Osteocyte (in vitro differentiated cells): ENCODE measurements around the gene HLA-G. TPM values are rescaled to one million over a fixed set of nuclear protein-coding genes. Genes with fewer than 3 reads are reported as not detected.
"Not testable (repeated sequence)": the region's sequence is repeated elsewhere in the genome, so short reads cannot be mapped to it uniquely, and the experiment has no call there.

ENCODE experiments used
- DNase-seq: peaks from one replicate; pipeline ENCODE4 v3.0.0; 2021; ENCODE audit warnings: mixed read lengths; ENCODE audit not compliant: unreplicated experiment; ENCODE audit errors: extremely low spot score
- H3K27ac Mint-ChIP-seq: one replicate; pipeline ENCODE4 v1.8.0; 2021; ENCODE audit warnings: mild to moderate bottlenecking, mixed read lengths; ENCODE audit not compliant: unreplicated experiment
- H3K27me3 Mint-ChIP-seq: one replicate; pipeline ENCODE4 v1.8.0; 2021; ENCODE audit warnings: mixed read lengths; ENCODE audit not compliant: unreplicated experiment
- H3K36me3 Mint-ChIP-seq: one replicate; pipeline ENCODE4 v1.8.0; 2021; ENCODE audit warnings: mixed read lengths; ENCODE audit not compliant: unreplicated experiment
- H3K4me1 Mint-ChIP-seq: one replicate; pipeline ENCODE4 v1.8.0; 2021; ENCODE audit warnings: mixed read lengths; ENCODE audit not compliant: unreplicated experiment
- H3K4me3 Mint-ChIP-seq: one replicate; pipeline ENCODE4 v1.8.0; 2021; ENCODE audit warnings: mild to moderate bottlenecking, moderate library complexity, mixed read lengths; ENCODE audit not compliant: unreplicated experiment
- H3K9me3 Mint-ChIP-seq: one replicate; pipeline ENCODE4 v1.8.0; 2021; ENCODE audit warnings: mixed read lengths; ENCODE audit not compliant: unreplicated experiment
- long read RNA-seq: library from polyadenylated mRNA; unstranded; transcript quantifications from one replicate; pipeline ENCODE4 v2.0.0, GENCODE V29; 2021
- total RNA-seq: library from RNA; stranded (reverse); gene quantifications from 2 replicates; pipeline ENCODE4 v1.2.1, GENCODE V29; 2021
- TF ChIP-seq, protein P1 (sequence below): fragments of 200-600 bp; sonication (generic); IDR thresholded peaks from 2 replicates; pipeline ENCODE4 v1.5.0; 2021; ENCODE audit warnings: antibody characterized with exemption, mild to moderate bottlenecking, moderate library complexity

HLA-G gene
- total RNA-seq = 0.32 and 0.68 TPM in 2 replicates
- long read RNA-seq = 0 reads

DNA sequence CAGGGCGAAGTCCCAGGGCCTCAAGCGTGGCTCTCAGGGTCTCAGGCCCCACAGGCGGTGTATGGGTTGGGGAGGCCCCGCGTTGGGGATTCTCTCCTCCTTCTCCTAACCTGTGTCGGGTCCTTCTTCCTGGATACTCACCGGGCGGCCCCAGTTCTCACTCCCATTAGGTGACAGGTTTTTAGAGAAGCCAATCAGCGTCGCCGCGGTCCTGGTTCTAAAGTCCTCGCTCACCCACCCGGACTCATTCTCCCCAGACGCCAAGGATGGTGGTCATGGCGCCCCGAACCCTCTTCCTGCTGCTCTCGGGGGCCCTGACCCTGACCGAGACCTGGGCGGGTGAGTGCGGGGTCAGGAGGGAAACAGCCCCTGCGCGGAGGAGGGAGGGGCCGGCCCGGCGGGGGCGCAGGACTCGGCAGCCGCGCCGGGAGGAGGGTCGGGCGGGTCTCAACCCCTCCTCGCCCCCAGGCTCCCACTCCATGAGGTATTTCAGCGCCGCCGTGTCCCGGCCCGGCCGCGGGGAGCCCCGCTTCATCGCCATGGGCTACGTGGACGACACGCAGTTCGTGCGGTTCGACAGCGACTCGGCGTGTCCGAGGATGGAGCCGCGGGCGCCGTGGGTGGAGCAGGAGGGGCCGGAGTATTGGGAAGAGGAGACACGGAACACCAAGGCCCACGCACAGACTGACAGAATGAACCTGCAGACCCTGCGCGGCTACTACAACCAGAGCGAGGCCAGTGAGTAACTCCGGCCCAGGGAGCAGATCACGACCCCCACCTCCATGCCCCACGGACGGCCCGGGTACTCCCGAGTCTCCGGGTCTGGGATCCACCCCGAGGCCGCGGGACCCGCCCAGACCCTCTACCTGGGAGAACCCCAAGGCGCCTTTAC lies at the start of gene HLA-G:
HLA-G (plus strand) TSS at position 247 of the 892 bp plus-strand sequence; CDS start at position 267, 20 bp downstream.
- peaks cover 73% of the 10 kb centered on the region for H3K27me3 Mint-ChIP-seq
- H3K4me1 Mint-ChIP-seq = no peaks in the 10 kb centered on the region
- no peak within 1 kb of the TSS for H3K27ac Mint-ChIP-seq
- no peaks in the 10 kb centered on the region for H3K36me3 Mint-ChIP-seq
- DNase-seq = no peak
- TF ChIP-seq, protein P1, sequence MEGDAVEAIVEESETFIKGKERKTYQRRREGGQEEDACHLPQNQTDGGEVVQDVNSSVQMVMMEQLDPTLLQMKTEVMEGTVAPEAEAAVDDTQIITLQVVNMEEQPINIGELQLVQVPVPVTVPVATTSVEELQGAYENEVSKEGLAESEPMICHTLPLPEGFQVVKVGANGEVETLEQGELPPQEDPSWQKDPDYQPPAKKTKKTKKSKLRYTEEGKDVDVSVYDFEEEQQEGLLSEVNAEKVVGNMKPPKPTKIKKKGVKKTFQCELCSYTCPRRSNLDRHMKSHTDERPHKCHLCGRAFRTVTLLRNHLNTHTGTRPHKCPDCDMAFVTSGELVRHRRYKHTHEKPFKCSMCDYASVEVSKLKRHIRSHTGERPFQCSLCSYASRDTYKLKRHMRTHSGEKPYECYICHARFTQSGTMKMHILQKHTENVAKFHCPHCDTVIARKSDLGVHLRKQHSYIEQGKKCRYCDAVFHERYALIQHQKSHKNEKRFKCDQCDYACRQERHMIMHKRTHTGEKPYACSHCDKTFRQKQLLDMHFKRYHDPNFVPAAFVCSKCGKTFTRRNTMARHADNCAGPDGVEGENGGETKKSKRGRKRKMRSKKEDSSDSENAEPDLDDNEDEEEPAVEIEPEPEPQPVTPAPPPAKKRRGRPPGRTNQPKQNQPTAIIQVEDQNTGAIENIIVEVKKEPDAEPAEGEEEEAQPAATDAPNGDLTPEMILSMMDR = no peak
- no peak within 1 kb of the TSS for H3K4me3 Mint-ChIP-seq
- no peaks in the 10 kb centered on the region for H3K9me3 Mint-ChIP-seq

DNA sequence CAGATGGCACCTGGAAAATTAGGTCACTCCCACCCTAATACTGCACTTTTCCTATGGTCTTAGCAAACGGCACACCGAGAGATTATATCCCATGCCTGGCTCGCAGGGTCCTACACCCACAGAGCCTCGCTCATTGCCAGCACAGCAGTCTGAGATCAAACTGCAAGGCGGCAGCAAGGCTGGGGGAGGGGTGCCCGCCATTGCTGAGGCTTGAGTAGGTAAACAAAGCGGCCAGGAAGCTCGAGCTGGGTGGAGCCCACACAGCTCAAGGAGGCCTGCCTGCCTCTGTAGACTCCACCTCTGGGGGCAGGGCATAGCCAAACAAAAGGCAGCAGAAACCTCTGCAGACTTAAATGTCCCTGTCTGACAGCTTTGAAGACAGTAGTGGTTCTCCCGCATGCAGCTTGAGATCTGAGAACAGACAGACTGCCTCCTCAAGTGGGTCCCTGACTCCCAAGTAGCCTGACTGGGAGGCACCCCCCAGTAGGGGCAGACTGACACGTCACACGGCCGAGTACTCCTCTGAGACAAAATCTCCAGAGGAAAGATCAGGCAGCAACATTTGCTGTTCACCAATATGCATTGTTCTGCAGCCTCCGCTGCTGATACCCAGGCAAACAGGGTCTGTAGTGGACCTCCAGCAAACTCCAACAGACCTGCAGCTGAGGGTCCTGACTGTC lies 47.5 kb upstream of the HLA-G start:
- not testable (repeated sequence) for H3K36me3 Mint-ChIP-seq, H3K4me3 Mint-ChIP-seq, H3K27ac Mint-ChIP-seq, H3K4me1 Mint-ChIP-seq, H3K9me3 Mint-ChIP-seq
- peak; percentile 73 for DNase-seq
- peaks cover 38% of the 10 kb centered on the region for H3K27me3 Mint-ChIP-seq

DNA sequence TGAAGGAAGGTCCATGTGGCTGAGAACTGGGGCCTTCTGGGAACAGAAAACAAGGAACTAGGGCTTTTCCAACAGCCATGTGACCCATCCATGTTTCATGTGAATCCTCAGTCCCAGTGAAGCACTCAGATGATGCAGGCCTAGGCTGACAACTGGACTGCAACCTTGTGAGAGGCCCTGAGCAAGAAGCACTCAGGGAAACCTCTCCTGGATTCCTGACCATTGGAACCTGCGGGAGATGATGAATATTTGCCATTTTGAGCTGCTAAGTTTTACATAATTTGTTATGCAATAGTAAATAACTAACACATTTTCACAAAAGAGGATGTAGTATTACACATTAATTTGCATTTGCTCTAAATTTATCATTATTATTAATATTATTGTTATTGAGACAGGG lies 38.4 kb upstream of the HLA-G start:
- no peak for DNase-seq
- TF ChIP-seq, protein P1 = no peak
- Mint-ChIP-seq H3K27ac (no peak overlapping the region), H3K36me3 (no peaks in the 10 kb centered on the region), H3K4me3 (no peak overlapping the region), H3K27me3 (peaks cover 57% of the 10 kb centered on the region), H3K4me1 (peaks cover 7% of the 10 kb centered on the region), H3K9me3 (no peaks in the 10 kb centered on the region)

DNA sequence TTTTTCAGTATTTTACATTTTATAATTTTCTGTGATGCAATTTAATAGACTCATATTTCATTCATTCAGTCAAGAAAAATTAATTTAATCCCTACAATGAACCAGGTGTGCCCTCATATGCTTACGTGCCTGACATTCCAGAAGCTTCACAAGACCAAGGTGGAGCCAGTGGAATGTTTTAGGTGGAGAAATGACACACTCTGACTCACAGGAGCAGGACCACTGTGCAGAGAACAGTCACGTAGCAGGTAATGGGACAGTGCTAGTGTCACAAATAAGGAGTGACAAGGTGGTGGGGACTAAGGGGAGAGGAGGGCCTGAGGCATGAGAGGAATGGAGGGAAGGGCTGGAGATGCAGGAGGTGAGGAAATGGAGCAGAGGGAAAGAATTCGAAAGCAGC lies 37.0 kb upstream of the HLA-G start:
- H3K4me3 Mint-ChIP-seq = no peak overlapping the region
- no peaks in the 10 kb centered on the region for H3K36me3 Mint-ChIP-seq
- H3K27ac Mint-ChIP-seq = no peak overlapping the region
- H3K27me3 Mint-ChIP-seq = peaks cover 61% of the 10 kb centered on the region
- H3K4me1 Mint-ChIP-seq = peaks cover 7% of the 10 kb centered on the region
- DNase-seq = no peak
- TF ChIP-seq, protein P1 = no peak
- no peaks in the 10 kb centered on the region for H3K9me3 Mint-ChIP-seq

DNA sequence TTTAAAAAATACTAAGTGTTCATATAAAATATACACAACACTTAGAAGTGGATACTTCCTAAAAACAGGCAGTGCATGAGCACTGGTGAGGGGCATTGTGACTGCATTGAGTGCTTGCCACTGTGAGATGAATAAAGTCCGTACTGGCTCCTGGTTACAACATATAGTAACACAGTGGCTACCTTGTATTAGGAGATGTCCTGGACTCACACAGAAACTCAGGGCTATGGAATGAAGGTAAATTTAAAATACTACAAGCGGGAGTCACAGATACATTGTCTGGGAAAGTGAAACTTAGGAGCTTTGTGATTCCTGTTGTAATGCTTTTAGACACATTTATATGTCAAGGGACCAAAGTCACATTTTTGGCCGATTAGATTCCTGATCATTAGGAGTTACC lies 36.5 kb upstream of the HLA-G start:
- no peaks in the 10 kb centered on the region for H3K9me3 Mint-ChIP-seq
- H3K27me3 Mint-ChIP-seq = peaks cover 66% of the 10 kb centered on the region
- no peak for DNase-seq
- TF ChIP-seq, protein P1 = no peak
- H3K4me3 Mint-ChIP-seq = peak overlapping the region; percentile 39
- no peaks in the 10 kb centered on the region for H3K36me3 Mint-ChIP-seq
- peaks cover 7% of the 10 kb centered on the region for H3K4me1 Mint-ChIP-seq
- H3K27ac Mint-ChIP-seq = no peak overlapping the region
